SK-N-MC (cell line): ENCODE results near the gene DOK5.

ENCODE experiments used
- EZH2 ChIP-seq: fragments of 200-600 bp; sonication (generic); IDR thresholded peaks from one replicate; pipeline ENCODE4 v1.6.1; 2017; ENCODE audit warnings: antibody characterized with exemption
- POLR2AphosphoS5 ChIP-seq: IDR thresholded peaks from 2 replicates; pipeline ENCODE4 v1.6.1; 2012; ENCODE audit warnings: mild to moderate bottlenecking, low read depth, low read length, borderline replicate concordance

GRCh38 chr20:54468082-54468481 lies 7.3 kb upstream of the DOK5 start:
- TF ChIP-seq EZH2 (no peak), POLR2AphosphoS5 (no peak)
